Measurements from ENCODE around the gene PDE1A.

The PDE1A gene

GRCh38 chr2:182375862-182376261 is 51.0 kb downstream of the PDE1A start:
- Histone ChIP-seq H3K4me3 (ENCODE audit: low read depth, low read length) (no peak overlapping the region), H3K9me3 (ENCODE audit: control insufficient read depth, insufficient read depth, low read depth, low read length) (no peaks in the 10 kb centered on the region), H3K27ac (ENCODE audit: extremely low read depth, low read depth, low read length) (no peak overlapping the region), H3K4me1 (ENCODE audit: control insufficient read depth, insufficient read depth, low read length) (no peaks in the 10 kb centered on the region), H3K36me3 (ENCODE audit: control insufficient read depth in 2 of 2, insufficient read depth in 1 of 2, low read length in 2 of 2) (no peaks in the 10 kb centered on the region)
- ChIA-PET CTCF (interaction anchor here (1.3 kb wide), 1 partner anchor 273 kb away, joined by 4 read pairs; no protein-coding TSS in a partner anchor), POLR2A (no interaction called here)
- TF ChIP-seq ZFP69B (tag by site-specific recombination; IDR thresholded peaks at IDR 0.05) (no peak), ZNF670 (tag by site-specific recombination; IDR thresholded peaks at IDR 0.05; ENCODE audit: low read depth) (no peak), ZNF10 (tag by site-specific recombination; IDR thresholded peaks at IDR 0.05) (no peak), ZNF629 (tag by site-specific recombination; IDR thresholded peaks at IDR 0.05) (no peak), SETDB1 (IDR thresholded peaks at IDR 0.05; ENCODE audit: insufficient read length, low read length) (peak; percentile 52), ZNF747 (tag by site-specific recombination; IDR thresholded peaks at IDR 0.05) (no peak), ZNF585B (tag by site-specific recombination; IDR thresholded peaks at IDR 0.05) (peak; percentile 87), ZNF391 (tag by site-specific recombination; IDR thresholded peaks at IDR 0.05; ENCODE audit: borderline replicate concordance, low read depth) (no peak), ZBTB7A (tag by site-specific recombination; IDR thresholded peaks at IDR 0.05; ENCODE audit: low read depth) (no peak), ZIC2 (tag by site-specific recombination; IDR thresholded peaks at IDR 0.05) (no peak), ZBTB48 (tag by site-specific recombination; IDR thresholded peaks at IDR 0.05) (no peak), ZNF843 (tag by site-specific recombination; IDR thresholded peaks at IDR 0.05) (no peak), TRIM28 (IDR thresholded peaks at IDR 0.05; ENCODE audit: borderline replicate concordance, low read length) (peak; percentile 28; the same call in 1 of the 2 replicates), OVOL3 (tag by site-specific recombination; IDR thresholded peaks at IDR 0.05) (no peak)
- TF ChIP-seq, protein P1, sequence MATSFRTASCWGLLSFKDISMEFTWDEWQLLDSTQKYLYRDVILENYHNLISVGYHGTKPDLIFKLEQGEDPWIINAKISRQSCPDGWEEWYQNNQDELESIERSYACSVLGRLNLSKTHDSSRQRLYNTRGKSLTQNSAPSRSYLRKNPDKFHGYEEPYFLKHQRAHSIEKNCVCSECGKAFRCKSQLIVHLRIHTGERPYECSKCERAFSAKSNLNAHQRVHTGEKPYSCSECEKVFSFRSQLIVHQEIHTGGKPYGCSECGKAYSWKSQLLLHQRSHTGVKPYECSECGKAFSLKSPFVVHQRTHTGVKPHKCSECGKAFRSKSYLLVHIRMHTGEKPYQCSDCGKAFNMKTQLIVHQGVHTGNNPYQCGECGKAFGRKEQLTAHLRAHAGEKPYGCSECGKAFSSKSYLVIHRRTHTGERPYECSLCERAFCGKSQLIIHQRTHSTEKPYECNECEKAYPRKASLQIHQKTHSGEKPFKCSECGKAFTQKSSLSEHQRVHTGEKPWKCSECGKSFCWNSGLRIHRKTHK (tag by site-specific recombination; IDR thresholded peaks at IDR 0.05), result no peak

- CTCF ChIA-PET, result no interaction called here
- no peaks in the 10 kb centered on the region for H3K36me3 ChIP-seq (ENCODE audit: control insufficient read depth in 2 of 2, insufficient read depth in 1 of 2, low read length in 2 of 2)
- no peak overlapping the region for H3K4me3 ChIP-seq (ENCODE audit: low read depth, low read length)
- H3K27ac ChIP-seq (ENCODE audit: extremely low read depth, low read depth, low read length), result no peak overlapping the region
- H3K9me3 ChIP-seq (ENCODE audit: control insufficient read depth, insufficient read depth, low read depth, low read length), result no peaks in the 10 kb centered on the region
- H3K4me1 ChIP-seq (ENCODE audit: control insufficient read depth, insufficient read depth, low read length), result 0 out of 2 replicates have a peak, but pooled peaks cover 3% of the 10 kb centered on the region
- POLR2A ChIA-PET, result no interaction called here
- TF ChIP-seq, protein P2, sequence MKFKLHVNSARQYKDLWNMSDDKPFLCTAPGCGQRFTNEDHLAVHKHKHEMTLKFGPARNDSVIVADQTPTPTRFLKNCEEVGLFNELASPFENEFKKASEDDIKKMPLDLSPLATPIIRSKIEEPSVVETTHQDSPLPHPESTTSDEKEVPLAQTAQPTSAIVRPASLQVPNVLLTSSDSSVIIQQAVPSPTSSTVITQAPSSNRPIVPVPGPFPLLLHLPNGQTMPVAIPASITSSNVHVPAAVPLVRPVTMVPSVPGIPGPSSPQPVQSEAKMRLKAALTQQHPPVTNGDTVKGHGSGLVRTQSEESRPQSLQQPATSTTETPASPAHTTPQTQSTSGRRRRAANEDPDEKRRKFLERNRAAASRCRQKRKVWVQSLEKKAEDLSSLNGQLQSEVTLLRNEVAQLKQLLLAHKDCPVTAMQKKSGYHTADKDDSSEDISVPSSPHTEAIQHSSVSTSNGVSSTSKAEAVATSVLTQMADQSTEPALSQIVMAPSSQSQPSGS (tag by site-specific recombination; IDR thresholded peaks at IDR 0.05; ENCODE audit: low read depth), result no peak
- no peak for TF ChIP-seq ZNF624 (tag by site-specific recombination; IDR thresholded peaks at IDR 0.05)
- TF ChIP-seq ZNF2 (tag by site-specific recombination; IDR thresholded peaks at IDR 0.05), result no peak
- TF ChIP-seq ZNF132 (tag by site-specific recombination; IDR thresholded peaks at IDR 0.05; ENCODE audit: borderline replicate concordance), result no peak
- TF ChIP-seq, protein P3, sequence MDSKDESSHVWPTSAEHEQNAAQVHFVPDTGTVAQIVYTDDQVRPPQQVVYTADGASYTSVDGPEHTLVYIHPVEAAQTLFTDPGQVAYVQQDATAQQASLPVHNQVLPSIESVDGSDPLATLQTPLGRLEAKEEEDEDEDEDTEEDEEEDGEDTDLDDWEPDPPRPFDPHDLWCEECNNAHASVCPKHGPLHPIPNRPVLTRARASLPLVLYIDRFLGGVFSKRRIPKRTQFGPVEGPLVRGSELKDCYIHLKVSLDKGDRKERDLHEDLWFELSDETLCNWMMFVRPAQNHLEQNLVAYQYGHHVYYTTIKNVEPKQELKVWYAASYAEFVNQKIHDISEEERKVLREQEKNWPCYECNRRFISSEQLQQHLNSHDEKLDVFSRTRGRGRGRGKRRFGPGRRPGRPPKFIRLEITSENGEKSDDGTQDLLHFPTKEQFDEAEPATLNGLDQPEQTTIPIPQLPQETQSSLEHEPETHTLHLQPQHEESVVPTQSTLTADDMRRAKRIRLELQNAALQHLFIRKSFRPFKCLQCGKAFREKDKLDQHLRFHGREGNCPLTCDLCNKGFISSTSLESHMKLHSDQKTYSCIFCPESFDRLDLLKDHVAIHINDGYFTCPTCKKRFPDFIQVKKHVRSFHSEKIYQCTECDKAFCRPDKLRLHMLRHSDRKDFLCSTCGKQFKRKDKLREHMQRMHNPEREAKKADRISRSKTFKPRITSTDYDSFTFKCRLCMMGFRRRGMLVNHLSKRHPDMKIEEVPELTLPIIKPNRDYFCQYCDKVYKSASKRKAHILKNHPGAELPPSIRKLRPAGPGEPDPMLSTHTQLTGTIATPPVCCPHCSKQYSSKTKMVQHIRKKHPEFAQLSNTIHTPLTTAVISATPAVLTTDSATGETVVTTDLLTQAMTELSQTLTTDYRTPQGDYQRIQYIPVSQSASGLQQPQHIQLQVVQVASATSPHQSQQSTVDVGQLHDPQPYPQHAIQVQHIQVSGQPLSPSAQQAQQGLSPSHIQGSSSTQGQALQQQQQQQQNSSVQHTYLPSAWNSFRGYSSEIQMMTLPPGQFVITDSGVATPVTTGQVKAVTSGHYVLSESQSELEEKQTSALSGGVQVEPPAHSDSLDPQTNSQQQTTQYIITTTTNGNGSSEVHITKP (tag by site-specific recombination; IDR thresholded peaks at IDR 0.05), result no peak
- TF ChIP-seq, protein P4, sequence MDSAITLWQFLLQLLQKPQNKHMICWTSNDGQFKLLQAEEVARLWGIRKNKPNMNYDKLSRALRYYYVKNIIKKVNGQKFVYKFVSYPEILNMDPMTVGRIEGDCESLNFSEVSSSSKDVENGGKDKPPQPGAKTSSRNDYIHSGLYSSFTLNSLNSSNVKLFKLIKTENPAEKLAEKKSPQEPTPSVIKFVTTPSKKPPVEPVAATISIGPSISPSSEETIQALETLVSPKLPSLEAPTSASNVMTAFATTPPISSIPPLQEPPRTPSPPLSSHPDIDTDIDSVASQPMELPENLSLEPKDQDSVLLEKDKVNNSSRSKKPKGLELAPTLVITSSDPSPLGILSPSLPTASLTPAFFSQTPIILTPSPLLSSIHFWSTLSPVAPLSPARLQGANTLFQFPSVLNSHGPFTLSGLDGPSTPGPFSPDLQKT (IDR thresholded peaks at IDR 0.05; ENCODE audit: borderline replicate concordance, low read depth, low read length), result no peak
- TF ChIP-seq, protein P5, sequence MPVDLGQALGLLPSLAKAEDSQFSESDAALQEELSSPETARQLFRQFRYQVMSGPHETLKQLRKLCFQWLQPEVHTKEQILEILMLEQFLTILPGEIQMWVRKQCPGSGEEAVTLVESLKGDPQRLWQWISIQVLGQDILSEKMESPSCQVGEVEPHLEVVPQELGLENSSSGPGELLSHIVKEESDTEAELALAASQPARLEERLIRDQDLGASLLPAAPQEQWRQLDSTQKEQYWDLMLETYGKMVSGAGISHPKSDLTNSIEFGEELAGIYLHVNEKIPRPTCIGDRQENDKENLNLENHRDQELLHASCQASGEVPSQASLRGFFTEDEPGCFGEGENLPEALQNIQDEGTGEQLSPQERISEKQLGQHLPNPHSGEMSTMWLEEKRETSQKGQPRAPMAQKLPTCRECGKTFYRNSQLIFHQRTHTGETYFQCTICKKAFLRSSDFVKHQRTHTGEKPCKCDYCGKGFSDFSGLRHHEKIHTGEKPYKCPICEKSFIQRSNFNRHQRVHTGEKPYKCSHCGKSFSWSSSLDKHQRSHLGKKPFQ (tag by site-specific recombination; IDR thresholded peaks at IDR 0.05), result no peak
These were observed 54.2 kb downstream of the PDE1A start for GRCh38 chr2:182372661-182373060.
